B cell (primary cell): ENCODE results near the gene SLC39A11. TPM values are rescaled to one million over a fixed set of nuclear protein-coding genes. Genes with fewer than 3 reads are reported as not detected.

ENCODE experiments used
- ATAC-seq: fragments of 200-7000 bp; cut with Tn5 transposase; one replicate; pipeline ENCODE4 v1.10.0; 2021; ENCODE audit warnings: low read depth, mild to moderate bottlenecking, moderate number of reproducible peaks, moderate library complexity
- CTCF ChIA-PET: fragments of 350-600 bp; sonication (Branson Sonifier 250); formaldehyde crosslinking; loops from one replicate; lab custom pipeline; 2021; ENCODE audit warnings: antibody characterized with exemption, inconsistent platforms; lab: Charles Lee
- POLR2A ChIA-PET: fragments of 350-600 bp; sonication (Branson Sonifier 250); formaldehyde crosslinking; loops from one replicate; lab custom pipeline; 2021; ENCODE audit warnings: antibody characterized with exemption; lab: Charles Lee
- DNase-seq: peaks from one replicate; pipeline ENCODE4 v3.0.0; 2013
- H2AFZ ChIP-seq: 2 replicates; pipeline ENCODE4 v1.6.1; 2012; ENCODE audit warnings: mild to moderate bottlenecking, low read depth, low read length; ENCODE audit not compliant: insufficient read depth, poor library complexity, severe bottlenecking
- H3K27ac ChIP-seq, 2 donors: 1 replicate in 1 of 2; 2 replicates in 1 of 2; pipeline ENCODE4 v1.5.1; 2012 to 2013; ENCODE audit warnings: low read length in 2 of 2, mild to moderate bottlenecking in 2 of 2, moderate library complexity in 1 of 2
- H3K27me3 ChIP-seq, 4 experiments: fragments of 200-600 bp in 1 of 4; sonication (generic) in 1 of 4; replicated peaks in 1 of 4; 1 replicate in 2 of 4; 2 replicates in 2 of 4; pipeline versions ENCODE4 v1.6.1 to v1.7.0; 2013 to 2016; ENCODE audit warnings: low read length in 3 of 4, mild to moderate bottlenecking in 2 of 4, mixed read lengths in 1 of 4, moderate library complexity in 1 of 4; ENCODE audit not compliant: insufficient read depth in 4 of 4, control insufficient read depth in 3 of 4; ENCODE audit errors: control extremely low read depth in 1 of 4
- H3K36me3 ChIP-seq, 2 experiments: replicated peaks in 1 of 2; 1 replicate in 1 of 2; 2 replicates in 1 of 2; pipeline versions ENCODE4 v1.6.1 to v1.7.1; 2013; ENCODE audit warnings: low read length in 1 of 2; ENCODE audit not compliant: insufficient read depth in 2 of 2, control insufficient read depth in 1 of 2; ENCODE audit errors: control extremely low read depth in 1 of 2, extremely low read depth in 1 of 2
- H3K4me1 ChIP-seq, 2 donors: fragments of 200-600 bp in 1 of 2; sonication (generic) in 1 of 2; 1 replicate in 1 of 2; 2 replicates in 1 of 2; pipeline versions ENCODE4 v1.5.1 to v1.6.1; 2013 to 2017; ENCODE audit warnings: low read length in 2 of 2; ENCODE audit not compliant: control insufficient read depth in 2 of 2, insufficient read depth in 2 of 2
- H3K4me2 ChIP-seq: replicated peaks from 2 replicates; pipeline ENCODE3; 2012; ENCODE audit warnings: mild to moderate bottlenecking, low read depth, low read length; ENCODE audit not compliant: poor library complexity, severe bottlenecking
- H3K4me3 ChIP-seq, 5 experiments: fragments of 200-600 bp in 1 of 5; sonication (generic) in 1 of 5; 1 replicate in 3 of 5; 2 replicates in 2 of 5; pipeline versions ENCODE4 v1.5.1 to v1.7.0; 2011 to 2016; ENCODE audit warnings: low read length in 4 of 5, mild to moderate bottlenecking in 4 of 5, low read depth in 2 of 5, control low read depth in 1 of 5, moderate library complexity in 1 of 5; ENCODE audit not compliant: insufficient read depth in 1 of 5; ENCODE audit errors: control extremely low read depth in 1 of 5, extremely low read depth in 1 of 5
- H3K79me2 ChIP-seq: fragments of 200-600 bp; sonication (generic); one replicate; pipeline ENCODE4 v1.6.0; 2016; ENCODE audit warnings: low read length; ENCODE audit not compliant: control insufficient read depth, insufficient read depth
- H3K9ac ChIP-seq: fragments of 200-600 bp; sonication (generic); 2 replicates; pipeline ENCODE4 v1.6.1; 2017; ENCODE audit warnings: mild to moderate bottlenecking, low read length, moderate library complexity
- H3K9me3 ChIP-seq, 3 donors: one replicate each; pipeline versions ENCODE4 v1.6.1 to v1.7.1; 2013; ENCODE audit warnings: low read length in 2 of 3; ENCODE audit not compliant: control insufficient read depth in 2 of 3, insufficient read depth in 1 of 3; ENCODE audit errors: control extremely low read depth in 1 of 3
- H4K20me1 ChIP-seq: 2 replicates; pipeline ENCODE4 v1.6.0; 2012; ENCODE audit warnings: mild to moderate bottlenecking, low read length; ENCODE audit not compliant: insufficient read depth, control insufficient read depth, poor library complexity, severe bottlenecking
- H3K27ac Mint-ChIP-seq: one replicate; pipeline ENCODE4 v1.8.0; 2021; ENCODE audit warnings: mixed read lengths
- H3K27me3 Mint-ChIP-seq: one replicate; pipeline ENCODE4 v1.8.0; 2021; ENCODE audit warnings: mixed read lengths
- H3K4me1 Mint-ChIP-seq: one replicate; pipeline ENCODE4 v1.8.0; 2021; ENCODE audit warnings: mixed read lengths
- H3K4me3 Mint-ChIP-seq: one replicate; pipeline ENCODE4 v1.8.0; 2021; ENCODE audit warnings: mixed read lengths
- H3K9me3 Mint-ChIP-seq: one replicate; pipeline ENCODE4 v1.8.0; 2022; ENCODE audit warnings: mixed read lengths; ENCODE audit not compliant: insufficient read depth
- CTCF ChIP-seq: fragments of 200-600 bp; IDR thresholded peaks from one replicate; pipeline ENCODE4 v1.8.0; 2022; ENCODE audit warnings: antibody characterized with exemption, mild to moderate bottlenecking
- EZH2 ChIP-seq: IDR thresholded peaks from 2 replicates; pipeline ENCODE4 v1.6.1; 2012; ENCODE audit warnings: borderline replicate concordance, low read depth, mild to moderate bottlenecking, moderate library complexity, low read length; ENCODE audit not compliant: insufficient read depth, poor library complexity, severe bottlenecking
- WGBS: methylation state at CpG from one replicate; pipeline ENCODE4 v1.1.5; 2013; ENCODE audit warnings: missing lambda C conversion rate; ENCODE audit not compliant: insufficient coverage; 5-methylcytosine and 5-hydroxymethylcytosine counted together
- intact Hi-C: fragments of 100-400 bp; cut with micrococcal nuclease; formaldehyde crosslinking; loops from one replicate; pipeline ENCODE4 v1.10.0; 2022
- polyA plus RNA-seq: library from polyadenylated mRNA; depleted of rRNA; stranded (reverse); fragments of >200 nt; gene quantifications from 2 replicates; pipeline ENCODE4 v1.2.3, GENCODE V29; 2012
- total RNA-seq, 2 donors: library from RNA; stranded (reverse); fragments of 120-200 nt in 1 of 2; gene quantifications; 1 replicate in 1 of 2; 2 replicates in 1 of 2; pipeline versions ENCODE4 v1.2.3 to v1.2.4, GENCODE V29; 2013 to 2022

SLC39A11 gene
- total and polyA plus RNA-seq, 2 donors (not counting 1 experiment from before 2014, with no cell fraction given), result 6.9 to 39.6 TPM

- ChIA-PET CTCF (interaction anchor here (1.6 kb wide), 1 partner anchor 80 kb away, joined by 5 read pairs; no protein-coding TSS in a partner anchor), POLR2A (no interaction called here)
- Histone ChIP-seq H3K4me2 (no peak overlapping the region), H3K27ac (no peak overlapping the region), H2AFZ (no peak overlapping the region), H3K9ac (no peak overlapping the region), H3K79me2 (no peaks in the 10 kb centered on the region), H3K27me3 (no peaks in the 10 kb centered on the region), H4K20me1 (no peaks in the 10 kb centered on the region), H3K4me1 (no peaks in the 10 kb centered on the region), H3K4me3 (no peak overlapping the region), H3K36me3 (peaks cover 0 to 13% of the 10 kb centered on the region in 2 experiments), H3K9me3 (peaks cover 0 to 6% (median 0%) of the 10 kb centered on the region in 3 donors)
- ATAC-seq, result no peak
- TF ChIP-seq EZH2 (no peak), CTCF (no peak)
- Mint-ChIP-seq H3K4me1 (no peaks in the 10 kb centered on the region), H3K27ac (no peak overlapping the region), H3K27me3 (no peaks in the 10 kb centered on the region), H3K4me3 (no peak overlapping the region), H3K9me3 (no peaks in the 10 kb centered on the region)
- whole genome bisulfite sequencing, result 62% methylated on average over 2 of the region's 3 CpGs
- intact Hi-C loops, result no loop called here
- no peak for DNase-seq
Observed at GRCh38 chr17:72906306-72906705, 186.2 kb downstream of the SLC39A11 start.

DNA sequence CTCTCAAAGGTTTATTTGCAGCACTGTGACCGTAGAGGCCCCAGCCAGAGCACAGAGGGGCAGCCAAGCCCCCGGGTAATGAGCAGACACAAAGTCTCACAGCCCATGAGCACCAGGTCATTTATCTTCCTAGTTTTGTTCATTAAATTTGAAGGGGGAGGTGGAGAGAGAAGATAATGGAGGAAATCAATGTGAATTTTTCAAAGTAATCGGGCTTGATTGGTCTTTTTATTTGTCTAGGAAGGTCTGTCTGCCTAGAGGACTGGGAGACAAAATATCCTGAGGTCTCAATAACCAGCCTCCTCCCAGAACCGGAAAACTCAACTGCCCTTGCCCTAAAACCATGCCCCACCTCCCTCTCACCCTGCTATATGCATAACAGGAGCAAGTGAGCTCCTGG lies 189.0 kb downstream of the SLC39A11 start:
- no peaks in the 10 kb centered on the region for H3K4me1 Mint-ChIP-seq

More for the DNA sequence above, 189.0 kb downstream of the SLC39A11 start:
- Mint-ChIP-seq H3K9me3 (no peaks in the 10 kb centered on the region), H3K27ac (no peak overlapping the region), H3K27me3 (no peaks in the 10 kb centered on the region), H3K4me3 (no peak overlapping the region)
- no peak overlapping the region for H3K4me2 ChIP-seq
- 100% methylated on average over 2 of the region's 4 CpGs for WGBS
- H4K20me1 ChIP-seq, result no peaks in the 10 kb centered on the region
- intact Hi-C loops, result no loop called here
- H3K36me3 ChIP-seq, result peaks cover 0 to 5% of the 10 kb centered on the region in 2 experiments
- no peak overlapping the region for H3K4me3 ChIP-seq
- no peaks in the 10 kb centered on the region for H3K79me2 ChIP-seq
- no peak overlapping the region for H3K9ac ChIP-seq
- no peaks in the 10 kb centered on the region for H3K4me1 ChIP-seq
- no peak overlapping the region for H3K27ac ChIP-seq
- ATAC-seq (no peak), DNase-seq (no peak)
- no peak overlapping the region for H2AFZ ChIP-seq
- CTCF ChIA-PET, result no interaction called here
- TF ChIP-seq CTCF, result no peak
- peaks cover 0 to 6% (median 0%) of the 10 kb centered on the region in 3 donors for H3K9me3 ChIP-seq
- no peaks in the 10 kb centered on the region for H3K27me3 ChIP-seq
- POLR2A ChIA-PET, result no interaction called here
